WTC11 (cell line): ENCODE data around the gene ATP2B3. TPM values are rescaled to one million over a fixed set of nuclear protein-coding genes. Genes with fewer than 3 reads are reported as not detected.

ENCODE experiments used
- ATAC-seq: fragments of 200-7000 bp; cut with Tn5 transposase; 2 replicates; pipeline ENCODE4 v1.10.0; 2021; ENCODE audit warnings: mild to moderate bottlenecking, moderate library complexity
- CTCF ChIA-PET: fragments of 300-600 bp; sonication (Branson Sonifier 250); formaldehyde crosslinking; loops from one replicate; lab custom pipeline; 2021; ENCODE audit warnings: antibody characterized with exemption; lab: Charles Lee
- POLR2A ChIA-PET: fragments of 350-600 bp; sonication (Branson Sonifier 250); formaldehyde crosslinking; loops from one replicate; lab custom pipeline; 2021; ENCODE audit warnings: antibody characterized with exemption; lab: Charles Lee
- DNase-seq: peaks from one replicate; pipeline ENCODE4 v3.0.0; 2021; ENCODE audit warnings: low spot score
- H3K27ac Mint-ChIP-seq: 2 replicates; pipeline ENCODE4 v1.8.0; 2021; ENCODE audit warnings: mixed read lengths
- H3K27me3 Mint-ChIP-seq: 2 replicates; pipeline ENCODE4 v1.8.0; 2021; ENCODE audit warnings: low read depth, mild to moderate bottlenecking, moderate library complexity, mixed read lengths
- H3K36me3 Mint-ChIP-seq: 2 replicates; pipeline ENCODE4 v1.8.0; 2021; ENCODE audit warnings: mixed read lengths
- H3K4me1 Mint-ChIP-seq: 2 replicates; pipeline ENCODE4 v1.8.0; 2022; ENCODE audit warnings: mixed read lengths
- H3K4me3 Mint-ChIP-seq: 2 replicates; pipeline ENCODE4 v1.8.0; 2021; ENCODE audit warnings: mild to moderate bottlenecking, moderate library complexity, mixed read lengths
- H3K9me3 Mint-ChIP-seq: 2 replicates; pipeline ENCODE4 v1.8.0; 2021; ENCODE audit warnings: mixed read lengths
- ATF1 ChIP-seq: sonication (generic); formaldehyde crosslinking; IDR thresholded peaks from 2 replicates; pipeline ENCODE4 v1.8.1; 2023; ENCODE audit warnings: mild to moderate bottlenecking, moderate library complexity, missing genetic modification reagents
- ELF4 ChIP-seq: sonication (generic); formaldehyde crosslinking; IDR thresholded peaks from 2 replicates; pipeline ENCODE4 v1.8.1; 2022; ENCODE audit warnings: low read depth, mild to moderate bottlenecking, moderate library complexity, missing genetic modification reagents
- FOXP1 ChIP-seq: sonication (generic); formaldehyde crosslinking; IDR thresholded peaks from 2 replicates; pipeline ENCODE4 v1.8.0; 2022; ENCODE audit warnings: missing genetic modification reagents, mild to moderate bottlenecking, moderate library complexity, borderline replicate concordance
- GTF2I ChIP-seq: fragments of 250-450 bp; sonication (Bioruptor Pico); conservative IDR thresholded peaks from 2 replicates; pipeline ENCODE4 v1.4.0; 2021; ENCODE audit warnings: mild to moderate bottlenecking
- IRF2 ChIP-seq: sonication (generic); formaldehyde crosslinking; IDR thresholded peaks from 2 replicates; pipeline ENCODE4 v1.8.0; 2022; ENCODE audit warnings: low read depth, missing genetic modification reagents, borderline replicate concordance
- JUN ChIP-seq: sonication (generic); formaldehyde crosslinking; IDR thresholded peaks from 2 replicates; pipeline ENCODE4 v1.8.0; 2023; ENCODE audit warnings: mild to moderate bottlenecking, missing genetic modification reagents
- MXD4 ChIP-seq: fragments of 250-450 bp; sonication (Bioruptor Pico); IDR thresholded peaks from 2 replicates; pipeline ENCODE4 v1.8.0; 2021; ENCODE audit warnings: mild to moderate bottlenecking, moderate library complexity, borderline replicate concordance
- NFE2L1 ChIP-seq: sonication (generic); formaldehyde crosslinking; IDR thresholded peaks from 2 replicates; pipeline ENCODE4 v1.8.1; 2023; ENCODE audit warnings: missing genetic modification reagents
- NFYB ChIP-seq: sonication (generic); formaldehyde crosslinking; conservative IDR thresholded peaks from 2 replicates; pipeline ENCODE4 v1.8.0; 2022; ENCODE audit warnings: low read depth, missing genetic modification reagents
- RELA ChIP-seq: sonication (generic); formaldehyde crosslinking; IDR thresholded peaks from 2 replicates; pipeline ENCODE4 v1.8.1; 2022; ENCODE audit warnings: missing genetic modification reagents, mild to moderate bottlenecking, borderline replicate concordance
- RORB ChIP-seq: fragments of 250-450 bp; sonication (Bioruptor Pico); IDR thresholded peaks from 2 replicates; pipeline ENCODE4 v1.9.0; 2021; ENCODE audit warnings: mild to moderate bottlenecking
- TEAD1 ChIP-seq: sonication (generic); formaldehyde crosslinking; IDR thresholded peaks from 2 replicates; pipeline ENCODE4 v1.8.0; 2022; ENCODE audit warnings: mild to moderate bottlenecking, missing genetic modification reagents
- TP53 ChIP-seq: sonication (generic); formaldehyde crosslinking; IDR thresholded peaks from 2 replicates; pipeline ENCODE4 v1.8.1; 2023; ENCODE audit warnings: mild to moderate bottlenecking, missing genetic modification reagents
- ZNF219 ChIP-seq: sonication (generic); formaldehyde crosslinking; IDR thresholded peaks from 2 replicates; pipeline ENCODE4 v1.8.0; 2023; ENCODE audit warnings: missing genetic modification reagents, mild to moderate bottlenecking, borderline replicate concordance
- ZNF232 ChIP-seq: sonication (generic); formaldehyde crosslinking; IDR thresholded peaks from 2 replicates; pipeline ENCODE4 v1.8.0; 2022; ENCODE audit warnings: mild to moderate bottlenecking, missing genetic modification reagents
- ZNF396 ChIP-seq: fragments of 250-450 bp; sonication (Bioruptor Pico); IDR thresholded peaks from 2 replicates; pipeline ENCODE4 v1.8.0; 2021; ENCODE audit warnings: mild to moderate bottlenecking, moderate library complexity, borderline replicate concordance
- ZNF671 ChIP-seq: fragments of 250-450 bp; sonication (Bioruptor Pico); IDR thresholded peaks from 2 replicates; pipeline ENCODE4 v1.8.0; 2021; ENCODE audit warnings: mild to moderate bottlenecking
- total RNA-seq: library from RNA; stranded (reverse); gene quantifications from 3 replicates; pipeline ENCODE4 v1.2.3, GENCODE V29; 2021
- TF ChIP-seq, protein P1 (sequence below): fragments of 250-450 bp; sonication (Bioruptor Pico); IDR thresholded peaks from 2 replicates; pipeline ENCODE4 v1.9.0; 2021; ENCODE audit warnings: moderate library complexity, mild to moderate bottlenecking, inconsistent platforms, borderline replicate concordance
- TF ChIP-seq, protein P2 (sequence below): sonication (generic); formaldehyde crosslinking; IDR thresholded peaks from 2 replicates; pipeline ENCODE4 v1.8.1; 2022; ENCODE audit warnings: mild to moderate bottlenecking, moderate library complexity, missing genetic modification reagents
- TF ChIP-seq, protein P3 (sequence below): fragments of 250-450 bp; sonication (Bioruptor Pico); IDR thresholded peaks from 2 replicates; pipeline ENCODE4 v1.9.0; 2021; ENCODE audit warnings: mild to moderate bottlenecking, borderline replicate concordance
- TF ChIP-seq, protein P4 (sequence below): sonication (generic); formaldehyde crosslinking; IDR thresholded peaks from 2 replicates; pipeline ENCODE4 v1.8.0; 2023; ENCODE audit warnings: missing genetic modification reagents
- TF ChIP-seq, protein P5 (sequence below): sonication (generic); formaldehyde crosslinking; IDR thresholded peaks from 2 replicates; pipeline ENCODE4 v1.8.0; 2022; ENCODE audit warnings: mild to moderate bottlenecking, missing genetic modification reagents
- TF ChIP-seq, protein P6 (sequence below): sonication (generic); formaldehyde crosslinking; IDR thresholded peaks from 2 replicates; pipeline ENCODE4 v1.8.0; 2022; ENCODE audit warnings: mild to moderate bottlenecking, missing genetic modification reagents

ATP2B3 gene
- total RNA-seq, 1 experiment from 2014 or later = 0.28 TPM

DNA sequence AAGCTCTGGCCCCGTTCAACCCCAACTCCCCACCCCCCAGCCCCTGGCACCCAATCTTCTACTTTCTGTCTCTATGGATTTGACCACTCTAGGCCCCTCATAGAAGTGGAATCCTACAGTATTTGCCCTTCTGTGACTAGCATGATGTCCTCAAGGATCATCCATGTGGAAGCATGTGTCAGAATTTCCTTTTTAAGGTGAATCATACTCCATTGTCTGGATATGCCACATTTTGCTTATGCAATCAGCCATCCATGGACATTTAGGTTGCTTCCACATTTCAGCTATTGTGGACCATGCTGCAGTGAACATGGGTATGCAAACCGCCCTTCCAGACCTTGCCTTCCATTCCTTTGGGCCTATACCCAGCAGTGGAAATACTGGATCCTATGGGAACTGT is 66.0 kb downstream of the ATP2B3 start:
- POLR2A ChIA-PET = no interaction called here
- CTCF ChIA-PET = no interaction called here
- Mint-ChIP-seq H3K27ac (no peak overlapping the region), H3K9me3 (no peaks in the 10 kb centered on the region), H3K4me1 (peaks cover 11% of the 10 kb centered on the region), H3K27me3 (no peaks in the 10 kb centered on the region; the same call in 1 of the 2 replicates), H3K36me3 (peaks cover 5% of the 10 kb centered on the region; the same call in 1 of the 2 replicates), H3K4me3 (no peak overlapping the region)
- no peak for TF ChIP-seq ZNF232 (CRISPR knock-in tag)
- TF ChIP-seq ELF4 (CRISPR knock-in tag) = no peak
- no peak for TF ChIP-seq TEAD1 (CRISPR knock-in tag)
- no peak for TF ChIP-seq FOXP1
- TF ChIP-seq, protein P1, sequence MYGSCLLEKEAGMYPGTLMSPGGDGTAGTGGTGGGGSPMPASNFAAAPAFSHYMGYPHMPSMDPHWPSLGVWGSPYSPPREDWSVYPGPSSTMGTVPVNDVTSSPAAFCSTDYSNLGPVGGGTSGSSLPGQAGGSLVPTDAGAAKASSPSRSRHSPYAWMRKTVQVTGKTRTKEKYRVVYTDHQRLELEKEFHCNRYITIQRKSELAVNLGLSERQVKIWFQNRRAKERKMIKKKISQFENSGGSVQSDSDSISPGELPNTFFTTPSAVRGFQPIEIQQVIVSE (CRISPR knock-in tag) = no peak
- TF ChIP-seq TP53 (CRISPR knock-in tag) = no peak
- TF ChIP-seq, protein P2, sequence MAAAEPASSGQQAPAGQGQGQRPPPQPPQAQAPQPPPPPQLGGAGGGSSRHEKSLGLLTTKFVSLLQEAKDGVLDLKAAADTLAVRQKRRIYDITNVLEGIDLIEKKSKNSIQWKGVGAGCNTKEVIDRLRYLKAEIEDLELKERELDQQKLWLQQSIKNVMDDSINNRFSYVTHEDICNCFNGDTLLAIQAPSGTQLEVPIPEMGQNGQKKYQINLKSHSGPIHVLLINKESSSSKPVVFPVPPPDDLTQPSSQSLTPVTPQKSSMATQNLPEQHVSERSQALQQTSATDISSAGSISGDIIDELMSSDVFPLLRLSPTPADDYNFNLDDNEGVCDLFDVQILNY (CRISPR knock-in tag) = no peak
- TF ChIP-seq, protein P3, sequence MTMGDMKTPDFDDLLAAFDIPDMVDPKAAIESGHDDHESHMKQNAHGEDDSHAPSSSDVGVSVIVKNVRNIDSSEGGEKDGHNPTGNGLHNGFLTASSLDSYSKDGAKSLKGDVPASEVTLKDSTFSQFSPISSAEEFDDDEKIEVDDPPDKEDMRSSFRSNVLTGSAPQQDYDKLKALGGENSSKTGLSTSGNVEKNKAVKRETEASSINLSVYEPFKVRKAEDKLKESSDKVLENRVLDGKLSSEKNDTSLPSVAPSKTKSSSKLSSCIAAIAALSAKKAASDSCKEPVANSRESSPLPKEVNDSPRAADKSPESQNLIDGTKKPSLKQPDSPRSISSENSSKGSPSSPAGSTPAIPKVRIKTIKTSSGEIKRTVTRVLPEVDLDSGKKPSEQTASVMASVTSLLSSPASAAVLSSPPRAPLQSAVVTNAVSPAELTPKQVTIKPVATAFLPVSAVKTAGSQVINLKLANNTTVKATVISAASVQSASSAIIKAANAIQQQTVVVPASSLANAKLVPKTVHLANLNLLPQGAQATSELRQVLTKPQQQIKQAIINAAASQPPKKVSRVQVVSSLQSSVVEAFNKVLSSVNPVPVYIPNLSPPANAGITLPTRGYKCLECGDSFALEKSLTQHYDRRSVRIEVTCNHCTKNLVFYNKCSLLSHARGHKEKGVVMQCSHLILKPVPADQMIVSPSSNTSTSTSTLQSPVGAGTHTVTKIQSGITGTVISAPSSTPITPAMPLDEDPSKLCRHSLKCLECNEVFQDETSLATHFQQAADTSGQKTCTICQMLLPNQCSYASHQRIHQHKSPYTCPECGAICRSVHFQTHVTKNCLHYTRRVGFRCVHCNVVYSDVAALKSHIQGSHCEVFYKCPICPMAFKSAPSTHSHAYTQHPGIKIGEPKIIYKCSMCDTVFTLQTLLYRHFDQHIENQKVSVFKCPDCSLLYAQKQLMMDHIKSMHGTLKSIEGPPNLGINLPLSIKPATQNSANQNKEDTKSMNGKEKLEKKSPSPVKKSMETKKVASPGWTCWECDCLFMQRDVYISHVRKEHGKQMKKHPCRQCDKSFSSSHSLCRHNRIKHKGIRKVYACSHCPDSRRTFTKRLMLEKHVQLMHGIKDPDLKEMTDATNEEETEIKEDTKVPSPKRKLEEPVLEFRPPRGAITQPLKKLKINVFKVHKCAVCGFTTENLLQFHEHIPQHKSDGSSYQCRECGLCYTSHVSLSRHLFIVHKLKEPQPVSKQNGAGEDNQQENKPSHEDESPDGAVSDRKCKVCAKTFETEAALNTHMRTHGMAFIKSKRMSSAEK (CRISPR knock-in tag) = no peak
- no peak for TF ChIP-seq RORB (CRISPR knock-in tag)
- no peak for TF ChIP-seq IRF2
- no peak for TF ChIP-seq ZNF671 (CRISPR knock-in tag)
- no peak for TF ChIP-seq GTF2I (CRISPR knock-in tag)
- TF ChIP-seq MXD4 (CRISPR knock-in tag) = no peak
- TF ChIP-seq RELA = no peak
- TF ChIP-seq, protein P4, sequence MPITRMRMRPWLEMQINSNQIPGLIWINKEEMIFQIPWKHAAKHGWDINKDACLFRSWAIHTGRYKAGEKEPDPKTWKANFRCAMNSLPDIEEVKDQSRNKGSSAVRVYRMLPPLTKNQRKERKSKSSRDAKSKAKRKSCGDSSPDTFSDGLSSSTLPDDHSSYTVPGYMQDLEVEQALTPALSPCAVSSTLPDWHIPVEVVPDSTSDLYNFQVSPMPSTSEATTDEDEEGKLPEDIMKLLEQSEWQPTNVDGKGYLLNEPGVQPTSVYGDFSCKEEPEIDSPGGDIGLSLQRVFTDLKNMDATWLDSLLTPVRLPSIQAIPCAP = no peak
- ATAC-seq = no peak
- no peak for DNase-seq

DNA sequence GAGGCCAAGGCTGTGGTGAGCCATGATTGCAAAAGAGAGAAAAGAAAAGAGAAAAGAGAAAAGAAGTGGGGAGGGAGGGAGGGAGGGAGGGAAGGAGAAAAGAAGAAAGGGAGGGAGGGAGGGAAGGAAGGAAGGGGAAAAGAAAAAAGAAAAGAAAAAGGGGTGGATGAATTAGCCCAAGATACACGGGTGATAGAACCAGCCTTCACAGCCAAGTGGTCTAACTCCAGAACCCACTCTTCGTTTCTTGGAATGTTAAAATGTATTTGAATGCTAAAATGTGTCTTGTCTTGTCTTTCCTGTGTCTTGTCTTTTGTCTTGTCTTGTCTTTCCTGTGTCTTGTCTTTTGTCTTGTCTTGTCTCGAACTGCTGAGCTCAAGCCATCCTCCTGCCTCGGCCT is 68.4 kb downstream of the ATP2B3 start:
- no peak for DNase-seq
- no peak for ATAC-seq
- H3K4me3 Mint-ChIP-seq = no peak overlapping the region
- CTCF ChIA-PET = no interaction called here
- POLR2A ChIA-PET = no interaction called here
- H3K27me3 Mint-ChIP-seq = no peaks in the 10 kb centered on the region
- H3K4me1 Mint-ChIP-seq = 0 out of 2 replicates have a peak, but pooled peaks cover 3% of the 10 kb centered on the region
- H3K36me3 Mint-ChIP-seq = peaks cover 5% of the 10 kb centered on the region; the same call in 1 of the 2 replicates
- H3K9me3 Mint-ChIP-seq = no peaks in the 10 kb centered on the region
- H3K27ac Mint-ChIP-seq = no peak overlapping the region
- TF ChIP-seq, protein P5, sequence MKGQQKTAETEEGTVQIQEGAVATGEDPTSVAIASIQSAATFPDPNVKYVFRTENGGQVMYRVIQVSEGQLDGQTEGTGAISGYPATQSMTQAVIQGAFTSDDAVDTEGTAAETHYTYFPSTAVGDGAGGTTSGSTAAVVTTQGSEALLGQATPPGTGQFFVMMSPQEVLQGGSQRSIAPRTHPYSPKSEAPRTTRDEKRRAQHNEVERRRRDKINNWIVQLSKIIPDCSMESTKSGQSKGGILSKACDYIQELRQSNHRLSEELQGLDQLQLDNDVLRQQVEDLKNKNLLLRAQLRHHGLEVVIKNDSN (CRISPR knock-in tag) = no peak
- TF ChIP-seq ZNF232 (CRISPR knock-in tag) (no peak), NFE2L1 (no peak), RELA (no peak), NFYB (CRISPR knock-in tag) (no peak), JUN (CRISPR knock-in tag) (no peak), ATF1 (CRISPR knock-in tag) (no peak), ZNF219 (CRISPR knock-in tag) (no peak), GTF2I (CRISPR knock-in tag) (no peak), ZNF396 (CRISPR knock-in tag) (no peak), ELF4 (CRISPR knock-in tag) (no peak)
- TF ChIP-seq, protein P6, sequence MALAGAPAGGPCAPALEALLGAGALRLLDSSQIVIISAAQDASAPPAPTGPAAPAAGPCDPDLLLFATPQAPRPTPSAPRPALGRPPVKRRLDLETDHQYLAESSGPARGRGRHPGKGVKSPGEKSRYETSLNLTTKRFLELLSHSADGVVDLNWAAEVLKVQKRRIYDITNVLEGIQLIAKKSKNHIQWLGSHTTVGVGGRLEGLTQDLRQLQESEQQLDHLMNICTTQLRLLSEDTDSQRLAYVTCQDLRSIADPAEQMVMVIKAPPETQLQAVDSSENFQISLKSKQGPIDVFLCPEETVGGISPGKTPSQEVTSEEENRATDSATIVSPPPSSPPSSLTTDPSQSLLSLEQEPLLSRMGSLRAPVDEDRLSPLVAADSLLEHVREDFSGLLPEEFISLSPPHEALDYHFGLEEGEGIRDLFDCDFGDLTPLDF (CRISPR knock-in tag) = no peak
- TF ChIP-seq, protein P3 (CRISPR knock-in tag) = no peak
